LNCAP (cell line): ENCODE results near the gene NMNAT2.

Experiments used
- TF ChIP-seq, protein P1 (sequence below): fragments of 450-650 bp; IDR thresholded peaks from 2 replicates; pipeline ENCODE4 v1.5.1; 2017; ENCODE audit warnings: mild to moderate bottlenecking

The NMNAT2 gene

DNA sequence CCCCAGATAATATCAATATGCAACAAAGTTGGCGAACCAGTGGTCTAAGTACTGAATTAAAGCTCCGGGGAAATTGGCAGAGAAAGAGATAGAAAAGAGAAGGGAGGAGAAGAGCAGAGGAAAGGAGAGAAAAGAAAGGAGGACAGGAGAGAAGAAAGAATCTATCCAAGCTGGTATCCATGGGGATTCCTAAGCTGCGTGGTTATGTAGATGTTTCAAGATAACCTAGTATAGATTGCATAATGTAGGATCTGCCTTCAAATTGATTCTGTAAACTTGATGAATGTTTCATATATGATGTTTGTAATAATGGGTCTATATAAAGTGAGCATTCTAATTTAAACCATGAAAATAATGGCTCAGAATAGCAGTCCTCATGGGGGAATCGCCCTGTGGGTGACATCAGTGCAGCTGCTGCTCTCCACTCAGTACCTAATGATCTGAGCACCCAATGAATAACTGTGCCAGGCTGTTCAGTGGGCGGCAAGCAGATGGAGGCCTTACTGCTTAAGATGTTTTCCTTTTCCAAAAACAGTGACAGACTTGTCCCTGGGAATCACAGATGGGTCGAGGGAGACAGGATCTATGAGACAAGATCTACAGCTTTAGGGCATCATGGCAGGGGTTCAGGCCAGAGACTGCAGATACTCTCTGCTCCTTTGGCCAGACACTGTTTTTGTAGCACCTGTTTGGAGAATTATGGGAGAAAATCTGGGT lies 154.1 kb downstream of the NMNAT2 start:
- TF ChIP-seq, protein P1, sequence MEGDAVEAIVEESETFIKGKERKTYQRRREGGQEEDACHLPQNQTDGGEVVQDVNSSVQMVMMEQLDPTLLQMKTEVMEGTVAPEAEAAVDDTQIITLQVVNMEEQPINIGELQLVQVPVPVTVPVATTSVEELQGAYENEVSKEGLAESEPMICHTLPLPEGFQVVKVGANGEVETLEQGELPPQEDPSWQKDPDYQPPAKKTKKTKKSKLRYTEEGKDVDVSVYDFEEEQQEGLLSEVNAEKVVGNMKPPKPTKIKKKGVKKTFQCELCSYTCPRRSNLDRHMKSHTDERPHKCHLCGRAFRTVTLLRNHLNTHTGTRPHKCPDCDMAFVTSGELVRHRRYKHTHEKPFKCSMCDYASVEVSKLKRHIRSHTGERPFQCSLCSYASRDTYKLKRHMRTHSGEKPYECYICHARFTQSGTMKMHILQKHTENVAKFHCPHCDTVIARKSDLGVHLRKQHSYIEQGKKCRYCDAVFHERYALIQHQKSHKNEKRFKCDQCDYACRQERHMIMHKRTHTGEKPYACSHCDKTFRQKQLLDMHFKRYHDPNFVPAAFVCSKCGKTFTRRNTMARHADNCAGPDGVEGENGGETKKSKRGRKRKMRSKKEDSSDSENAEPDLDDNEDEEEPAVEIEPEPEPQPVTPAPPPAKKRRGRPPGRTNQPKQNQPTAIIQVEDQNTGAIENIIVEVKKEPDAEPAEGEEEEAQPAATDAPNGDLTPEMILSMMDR, result no peak

DNA sequence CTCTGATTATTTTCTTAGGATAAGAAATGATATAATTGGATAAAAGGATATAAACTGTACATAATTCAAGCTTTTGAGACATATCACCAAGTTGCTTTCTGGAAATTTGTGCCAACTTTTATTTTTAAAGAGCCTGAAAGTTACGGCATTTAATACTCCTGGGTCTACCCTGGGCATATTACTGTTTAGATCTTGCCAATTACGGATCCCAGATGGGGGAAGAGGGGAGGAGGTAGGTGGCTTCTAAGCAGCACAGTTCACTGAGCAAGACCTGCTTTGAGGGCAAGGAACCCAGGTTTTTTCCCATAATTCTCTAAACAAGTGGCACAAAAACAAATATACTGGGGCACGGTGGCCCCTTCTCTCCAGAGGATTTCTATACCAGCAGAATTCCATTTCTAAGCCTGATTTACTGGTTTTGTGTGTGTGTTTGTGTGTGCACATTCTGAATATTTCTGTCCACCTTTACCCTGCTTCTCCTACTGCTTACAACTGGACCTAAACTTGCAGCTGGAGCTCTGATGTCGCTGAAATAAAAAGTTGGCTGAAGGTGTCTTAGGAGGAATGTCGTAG lies 155.5 kb downstream of the NMNAT2 start:
- TF ChIP-seq, protein P1, result no peak

DNA sequence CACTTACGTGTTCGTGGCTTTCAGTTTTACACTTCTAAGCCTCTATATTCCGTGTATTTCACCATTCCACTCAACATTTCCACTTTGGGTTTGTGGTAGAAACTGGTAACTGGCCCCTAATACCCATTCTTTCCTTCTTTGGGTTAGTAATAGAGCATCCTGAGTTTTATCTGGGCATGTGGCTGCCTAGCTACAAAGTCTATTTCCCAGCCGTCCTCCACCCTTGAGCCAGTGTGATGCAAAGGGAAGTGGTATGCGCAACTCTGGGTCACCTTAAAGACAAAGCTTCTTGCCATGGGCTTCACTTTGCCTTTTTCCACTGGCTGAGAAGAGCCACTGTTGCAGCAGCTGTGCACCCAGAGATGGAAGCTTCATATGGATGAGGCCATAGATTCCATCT lies 158.3 kb downstream of the NMNAT2 start:
- TF ChIP-seq, protein P1, result no peak

DNA sequence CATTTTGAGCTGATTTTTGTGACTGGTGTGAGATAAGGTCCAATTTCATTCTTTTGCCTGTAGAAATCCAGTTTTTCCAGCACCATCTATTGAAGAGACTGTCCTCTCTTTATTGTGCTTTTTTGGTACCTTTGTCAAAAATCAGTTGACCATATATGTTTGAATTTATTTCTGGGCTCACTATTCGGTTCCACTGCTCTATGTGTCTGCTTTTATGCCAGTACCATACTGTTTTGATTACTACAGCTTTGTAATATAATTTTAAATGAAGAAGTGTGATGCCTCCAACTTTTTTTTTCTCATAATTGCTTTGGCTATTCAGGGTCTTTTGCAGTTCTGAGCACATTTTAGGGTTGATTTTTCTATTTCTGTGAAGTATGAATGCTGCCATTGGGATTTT lies 163.1 kb downstream of the NMNAT2 start:
- TF ChIP-seq, protein P1, result no peak

DNA sequence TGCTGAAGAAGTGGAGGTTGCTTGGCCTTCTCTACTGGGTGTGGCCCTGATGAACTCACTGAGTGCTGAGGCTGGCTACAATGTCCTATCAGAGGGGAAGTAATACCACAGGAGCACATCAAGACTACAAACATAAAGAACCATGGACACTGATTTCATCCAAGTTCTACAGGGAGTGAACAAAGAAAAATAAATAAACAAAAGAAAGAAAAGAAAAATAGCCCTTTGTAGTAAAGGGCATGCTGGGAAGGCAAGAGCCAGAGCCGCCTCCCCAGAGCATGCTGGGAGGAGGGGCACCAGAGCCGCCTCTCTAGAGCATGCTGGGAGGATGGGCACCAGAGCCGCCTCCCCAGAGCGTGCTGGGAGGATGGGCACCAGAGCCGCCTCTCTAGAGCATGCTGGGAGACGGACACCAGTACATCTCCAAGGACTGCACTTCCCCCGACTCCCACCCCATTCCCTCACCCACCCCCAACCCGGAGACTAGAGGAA lies 166.2 kb downstream of the NMNAT2 start:
- TF ChIP-seq, protein P1, result no peak

DNA sequence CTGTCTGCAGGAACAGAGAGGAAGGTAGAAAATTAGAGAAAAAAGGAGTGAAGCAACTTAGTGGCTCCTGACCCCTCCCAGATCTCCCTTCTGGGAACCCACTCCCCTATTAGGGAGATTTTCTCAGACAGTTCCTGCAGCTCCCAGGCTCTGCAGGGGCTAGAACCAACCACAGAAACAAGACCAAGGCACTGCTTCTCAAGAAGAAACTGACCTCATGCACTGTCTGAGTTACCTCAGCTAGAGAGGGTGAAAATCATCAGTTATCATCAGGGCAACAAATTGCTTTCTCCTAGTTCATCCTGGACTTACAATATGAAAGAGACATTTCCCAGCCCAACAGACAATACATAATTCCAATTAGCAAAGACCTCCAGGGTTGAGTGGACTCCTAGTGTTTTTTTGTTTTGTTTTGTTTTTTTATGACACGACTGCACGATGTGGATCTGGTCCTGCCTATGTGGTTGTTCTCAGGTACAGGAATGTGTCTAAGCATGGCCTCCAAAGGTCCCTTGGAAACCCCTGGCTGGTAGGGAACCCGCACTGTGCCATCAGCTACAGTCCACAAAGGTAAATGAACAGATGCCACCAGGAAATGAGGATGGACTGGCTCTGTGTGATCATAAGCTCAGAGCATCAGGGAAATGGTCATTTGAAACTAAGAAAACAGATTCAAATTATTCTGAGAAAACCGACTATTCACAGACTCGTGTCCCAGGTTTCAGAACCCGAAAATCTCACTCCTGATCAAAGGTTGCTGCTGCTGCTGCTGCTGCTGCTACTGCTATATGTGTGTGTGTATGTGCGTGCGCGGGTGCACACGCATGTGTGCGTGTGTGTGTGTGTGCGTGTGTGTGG lies 166.8 kb downstream of the NMNAT2 start:
- TF ChIP-seq, protein P1, result no peak

DNA sequence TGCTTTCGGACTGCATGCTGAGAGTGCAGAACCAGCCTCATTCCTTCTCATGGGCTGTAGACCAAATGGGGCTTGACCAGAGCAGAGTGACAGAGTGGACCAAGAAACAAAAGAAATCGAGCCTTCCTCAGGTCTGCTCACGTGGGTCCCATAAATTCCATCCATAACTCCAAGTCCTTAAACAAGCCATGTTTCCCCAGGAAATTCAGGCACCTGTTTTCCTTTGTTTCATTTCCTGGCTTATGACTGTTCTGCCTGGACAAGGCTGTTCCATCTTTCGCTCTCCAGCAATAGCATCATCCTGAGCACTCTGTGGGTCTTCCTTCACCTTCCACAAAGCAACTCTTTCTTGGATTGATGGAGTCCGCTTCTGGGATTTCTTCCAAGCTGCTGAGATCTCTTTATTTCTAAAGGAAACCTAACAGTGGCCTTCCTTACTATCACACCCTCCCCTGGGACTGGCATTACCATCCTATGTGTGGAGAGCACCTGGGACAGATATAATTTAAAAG lies 168.2 kb downstream of the NMNAT2 start:
- TF ChIP-seq, protein P1, result no peak
